Calu3 (cell line): Measurements from ENCODE around the gene LARGE1. TPM values are rescaled to one million over a fixed set of nuclear protein-coding genes. Genes with fewer than 3 reads are reported as not detected.

Experiments used
- Bru-seq: library from RNA; stranded (reverse); fragments of 400-500 nt; gene quantifications from one replicate; lab custom pipeline; 2021; lab: Mats Ljungman, UMichigan
- BruChase-seq, 2 experiments: library from RNA; stranded (reverse); fragments of 400-500 nt; gene quantifications; one replicate each; lab custom pipeline; 2021; lab: Mats Ljungman, UMichigan
- BruUV-seq: library from RNA; stranded (reverse); fragments of 400-500 nt; replicated peaks from 2 replicates; lab custom pipeline; 2021; lab: Mats Ljungman, UMichigan
- CTCF ChIA-PET: fragments of 300-600 bp; sonication (Branson Sonifier 250); formaldehyde crosslinking; loops from one replicate; lab custom pipeline; 2022; ENCODE audit warnings: antibody characterized with exemption; lab: Charles Lee
- DNase-seq: peaks from one replicate; pipeline ENCODE4 v3.0.0; 2022
- H3K27ac Mint-ChIP-seq: one replicate; pipeline ENCODE4 v1.8.0; 2022; ENCODE audit warnings: mixed read lengths; ENCODE audit not compliant: unreplicated experiment
- H3K27me3 Mint-ChIP-seq: one replicate; pipeline ENCODE4 v1.8.0; 2022; ENCODE audit warnings: mixed read lengths; ENCODE audit not compliant: unreplicated experiment
- H3K36me3 Mint-ChIP-seq: one replicate; pipeline ENCODE4 v1.8.0; 2022; ENCODE audit warnings: mild to moderate bottlenecking, moderate library complexity, mixed read lengths; ENCODE audit not compliant: insufficient read depth, unreplicated experiment
- H3K4me1 Mint-ChIP-seq: one replicate; pipeline ENCODE4 v1.8.0; 2022; ENCODE audit warnings: mild to moderate bottlenecking, low read depth, mixed read lengths; ENCODE audit not compliant: unreplicated experiment
- H3K4me3 Mint-ChIP-seq: one replicate; pipeline ENCODE4 v1.8.0; 2022; ENCODE audit warnings: mild to moderate bottlenecking, low read depth, moderate library complexity, mixed read lengths; ENCODE audit not compliant: unreplicated experiment
- H3K9me3 Mint-ChIP-seq: one replicate; pipeline ENCODE4 v1.8.0; 2022; ENCODE audit warnings: low read depth, mixed read lengths; ENCODE audit not compliant: unreplicated experiment
- intact Hi-C: fragments of 100-400 bp; cut with micrococcal nuclease; formaldehyde crosslinking; loops from one replicate; pipeline ENCODE4 v1.10.0; 2022; ENCODE audit not compliant: unreplicated experiment
- long read RNA-seq: library from polyadenylated mRNA; stranded (forward); transcript quantifications from one replicate; pipeline ENCODE4 v2.0.0, GENCODE V29; 2022
- total RNA-seq: library from RNA; stranded (reverse); gene quantifications from 2 replicates; pipeline ENCODE4 v1.2.3, GENCODE V29; 2022
- TF ChIP-seq, protein P1 (sequence below): fragments of 200-600 bp; IDR thresholded peaks from one replicate; pipeline ENCODE4 v1.8.0; 2022; ENCODE audit warnings: antibody characterized with exemption; ENCODE audit not compliant: unreplicated experiment

LARGE1 gene
- total RNA-seq: 11.6 and 15.3 TPM in 2 replicates
- percentile 56 among the genes with signal in this experiment for Bru-seq, nascent RNA
- BruChase-seq, experiment 1, labeled RNA remaining after a 6-hour chase: percentile 46 among the genes with signal in this experiment
- BruChase-seq, experiment 2, labeled RNA remaining after a 2-hour chase: percentile 46 among the genes with signal in this experiment
- long read RNA-seq, full-length matches to known transcripts: 2 of 7 reads
- long read RNA-seq, partial matches to known transcripts: 4 of 7 reads
- long read RNA-seq, other reads (novel, unspliced or antisense): 1 of 7 reads

DNA sequence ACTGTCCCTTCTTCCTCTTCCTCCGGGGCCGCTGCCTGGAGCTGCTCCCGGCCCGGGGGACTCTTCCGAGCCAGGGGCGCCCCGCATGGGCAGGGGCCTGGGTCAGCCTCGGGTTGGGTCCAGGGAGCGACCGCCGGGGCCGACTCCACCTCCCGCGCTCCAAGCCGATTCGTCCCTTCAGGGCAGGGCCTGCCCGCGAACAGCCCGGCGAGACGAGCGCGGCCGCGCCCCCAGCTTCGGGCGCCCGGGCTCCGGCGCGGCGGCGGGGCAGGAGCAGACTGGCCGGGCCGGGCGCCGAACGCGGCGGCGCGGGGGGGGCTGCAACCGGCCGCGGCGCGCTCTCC is at the start of gene LARGE1:
TSS of gene LARGE1 (minus strand) at position 280 of the 344 bp plus-strand sequence.
- Mint-ChIP-seq H3K9me3 (no peaks in the 10 kb centered on the region), H3K36me3 (peaks cover 22% of the 10 kb centered on the region), H3K4me1 (peaks cover 17% of the 10 kb centered on the region), H3K27ac (no peak within 1 kb of the TSS), H3K4me3 (peak within 1 kb of the TSS; percentile 74), H3K27me3 (peaks cover 66% of the 10 kb centered on the region)
- no TSS peak for BruUV-seq
- intact Hi-C loops: loop anchor here (5.0 kb wide), 1 partner anchor 1102 kb away; no protein-coding TSS in a partner anchor
- TF ChIP-seq, protein P1, sequence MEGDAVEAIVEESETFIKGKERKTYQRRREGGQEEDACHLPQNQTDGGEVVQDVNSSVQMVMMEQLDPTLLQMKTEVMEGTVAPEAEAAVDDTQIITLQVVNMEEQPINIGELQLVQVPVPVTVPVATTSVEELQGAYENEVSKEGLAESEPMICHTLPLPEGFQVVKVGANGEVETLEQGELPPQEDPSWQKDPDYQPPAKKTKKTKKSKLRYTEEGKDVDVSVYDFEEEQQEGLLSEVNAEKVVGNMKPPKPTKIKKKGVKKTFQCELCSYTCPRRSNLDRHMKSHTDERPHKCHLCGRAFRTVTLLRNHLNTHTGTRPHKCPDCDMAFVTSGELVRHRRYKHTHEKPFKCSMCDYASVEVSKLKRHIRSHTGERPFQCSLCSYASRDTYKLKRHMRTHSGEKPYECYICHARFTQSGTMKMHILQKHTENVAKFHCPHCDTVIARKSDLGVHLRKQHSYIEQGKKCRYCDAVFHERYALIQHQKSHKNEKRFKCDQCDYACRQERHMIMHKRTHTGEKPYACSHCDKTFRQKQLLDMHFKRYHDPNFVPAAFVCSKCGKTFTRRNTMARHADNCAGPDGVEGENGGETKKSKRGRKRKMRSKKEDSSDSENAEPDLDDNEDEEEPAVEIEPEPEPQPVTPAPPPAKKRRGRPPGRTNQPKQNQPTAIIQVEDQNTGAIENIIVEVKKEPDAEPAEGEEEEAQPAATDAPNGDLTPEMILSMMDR: no peak
- peak; percentile 15 for DNase-seq
- CTCF ChIA-PET: interaction anchor here (0.6 kb wide), 1 partner anchor 103 kb away, joined by 4 read pairs; no protein-coding TSS in a partner anchor

DNA sequence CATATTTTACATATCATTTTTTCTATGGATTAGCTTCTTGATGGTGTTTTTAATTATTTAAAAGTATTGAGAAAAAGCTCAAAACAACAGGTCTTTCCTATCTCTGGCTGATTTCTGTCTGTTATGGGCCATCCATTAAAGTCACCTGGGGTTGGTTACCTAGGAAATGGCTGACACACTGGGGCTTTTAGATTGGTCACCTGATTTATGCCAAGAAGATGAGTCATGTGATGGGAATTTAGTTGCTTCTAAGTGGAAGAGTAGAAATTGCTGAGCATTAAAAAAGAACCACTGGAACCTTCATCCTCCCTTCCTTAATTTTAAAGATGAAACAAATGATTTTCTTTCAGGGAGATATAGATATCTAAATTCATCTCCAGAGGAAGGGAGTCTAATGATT is 48.8 kb upstream of the LARGE1 start:
- TF ChIP-seq, protein P1: no peak
- Mint-ChIP-seq H3K9me3 (peaks cover 10% of the 10 kb centered on the region), H3K4me1 (no peaks in the 10 kb centered on the region), H3K27me3 (no peaks in the 10 kb centered on the region), H3K27ac (no peak overlapping the region), H3K4me3 (no peak overlapping the region), H3K36me3 (no peaks in the 10 kb centered on the region)
- CTCF ChIA-PET: interaction anchor here (0.6 kb wide), 1 partner anchor 565 kb away, joined by 3 read pairs; no protein-coding TSS in a partner anchor
- BruUV-seq: no TSS peak
- peak; percentile 1 for DNase-seq
- intact Hi-C loops: no loop called here

DNA sequence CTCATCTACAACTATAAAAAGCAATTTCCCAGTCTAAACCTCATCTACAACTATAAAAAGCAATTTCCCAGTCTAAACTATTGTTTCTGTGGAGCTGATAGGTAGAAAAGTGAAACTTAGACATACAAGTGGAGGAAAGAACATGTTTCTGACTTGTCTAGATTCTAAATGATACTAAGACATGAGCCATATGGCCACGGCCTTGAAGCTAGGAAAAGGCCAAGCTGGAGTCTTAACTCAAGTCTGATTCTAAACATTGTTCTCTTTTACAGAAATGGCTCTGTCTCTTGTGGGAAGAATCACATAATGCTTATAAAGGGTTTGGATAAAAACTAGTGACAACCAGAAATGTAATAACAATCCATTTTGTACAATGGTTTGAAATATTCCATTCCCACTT is 43.8 kb upstream of the LARGE1 start:
- CTCF ChIA-PET: no interaction called here
- Mint-ChIP-seq H3K4me1 (no peaks in the 10 kb centered on the region), H3K9me3 (peaks cover 5% of the 10 kb centered on the region)

DNA sequence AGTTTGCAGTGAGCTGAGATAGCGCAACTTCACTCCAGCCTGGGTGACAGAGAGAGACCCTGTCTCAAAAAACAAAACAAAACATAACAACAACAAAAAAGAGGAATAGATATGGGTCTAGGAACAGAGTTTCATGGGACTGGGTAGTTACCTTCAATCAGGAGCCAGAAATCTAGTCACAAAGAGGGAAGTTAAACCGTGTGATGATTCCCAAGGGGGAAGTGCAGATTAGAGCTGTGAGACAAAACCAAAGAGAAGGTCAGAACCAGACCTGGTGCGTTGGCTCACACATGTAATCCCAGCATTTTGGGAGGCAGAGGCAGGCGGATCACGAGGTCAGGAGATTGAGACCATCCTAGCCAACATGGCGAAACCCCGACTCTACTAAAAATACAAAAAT is 42.1 kb upstream of the LARGE1 start:
- Mint-ChIP-seq H3K36me3 (no peaks in the 10 kb centered on the region), H3K9me3 (peaks cover 3% of the 10 kb centered on the region), H3K27me3 (no peaks in the 10 kb centered on the region), H3K27ac (no peak overlapping the region), H3K4me1 (no peaks in the 10 kb centered on the region), H3K4me3 (no peak overlapping the region)
- no TSS peak for BruUV-seq
- no peak for DNase-seq
- TF ChIP-seq, protein P1: no peak
- intact Hi-C loops: no loop called here
- CTCF ChIA-PET: no interaction called here

More for the DNA sequence above, 43.8 kb upstream of the LARGE1 start:
- Mint-ChIP-seq H3K36me3 (no peaks in the 10 kb centered on the region), H3K4me3 (no peak overlapping the region), H3K27ac (no peak overlapping the region), H3K27me3 (no peaks in the 10 kb centered on the region)
- intact Hi-C loops: no loop called here
- BruUV-seq: no TSS peak
- no peak for DNase-seq
- TF ChIP-seq, protein P1: no peak
